Activated T-helper 2 cell treated with anti-CD3 and anti-CD28 coated beads, Interferon-gamma antibody, Interleukin-2, Interleukin-4, amounts not matched to agents 10 μg/mL and 5 μg/mL and 100 μg/mL, durations not matched to agents 14 hours and 24 hours and 36 hours (primary cell): Measurements from ENCODE around the gene RIT2. TPM values are rescaled to one million over a fixed set of nuclear protein-coding genes. Genes with fewer than 3 reads are reported as not detected.

Experiments used
- DNase-seq: peaks from one replicate; pipeline ENCODE4 v3.0.0; 2021; ENCODE audit warnings: low spot score
- H3K27ac Mint-ChIP-seq: one replicate; pipeline ENCODE4 v1.8.0; 2021; ENCODE audit warnings: mixed read lengths
- H3K27me3 Mint-ChIP-seq: one replicate; pipeline ENCODE4 v1.8.0; 2021; ENCODE audit warnings: low read depth, mixed read lengths
- H3K36me3 Mint-ChIP-seq: one replicate; pipeline ENCODE4 v1.8.0; 2021; ENCODE audit warnings: low read depth, mixed read lengths
- H3K4me1 Mint-ChIP-seq: one replicate; pipeline ENCODE4 v1.8.0; 2021; ENCODE audit warnings: low read depth, mixed read lengths
- H3K4me3 Mint-ChIP-seq: one replicate; pipeline ENCODE4 v1.8.0; 2021; ENCODE audit warnings: low read depth, mild to moderate bottlenecking, moderate library complexity, mixed read lengths
- H3K9me3 Mint-ChIP-seq: one replicate; pipeline ENCODE4 v1.8.0; 2021; ENCODE audit warnings: mixed read lengths
- intact Hi-C: fragments of 100-400 bp; cut with micrococcal nuclease; formaldehyde crosslinking; loops from one replicate; pipeline ENCODE4 v1.15.1; 2023
- total RNA-seq: library from RNA; stranded (reverse); gene quantifications from 2 replicates; pipeline ENCODE4 v1.2.3, GENCODE V29; 2022

The RIT2 gene
- total RNA-seq, 1 donor from 2014 or later, result not detected

DNA sequence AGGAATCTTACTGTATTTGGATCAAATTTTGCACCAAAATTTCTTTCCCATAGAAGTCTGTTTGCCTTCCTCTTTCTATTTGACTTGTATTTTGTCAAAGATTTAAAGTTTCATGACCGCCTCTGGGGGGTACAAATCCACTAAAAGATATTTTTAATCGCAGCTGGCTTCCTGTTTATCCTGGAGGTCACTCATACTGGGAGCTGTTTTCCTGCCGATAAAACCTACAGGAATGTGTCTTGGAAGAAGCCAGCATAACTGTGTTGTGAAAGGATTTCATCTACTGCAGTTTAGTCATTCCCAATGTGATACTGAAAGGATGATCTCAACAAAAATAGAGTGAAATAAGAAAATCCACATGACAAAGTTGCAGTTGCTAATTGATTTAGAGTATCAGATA, 184.0 kb downstream of the RIT2 start:
- Mint-ChIP-seq H3K27me3 (no peaks in the 10 kb centered on the region), H3K4me3 (no peak overlapping the region), H3K9me3 (peaks cover 3% of the 10 kb centered on the region), H3K36me3 (no peaks in the 10 kb centered on the region), H3K27ac (no peak overlapping the region), H3K4me1 (no peaks in the 10 kb centered on the region)
- DNase-seq, result no peak
- intact Hi-C loops, result no loop called here

DNA sequence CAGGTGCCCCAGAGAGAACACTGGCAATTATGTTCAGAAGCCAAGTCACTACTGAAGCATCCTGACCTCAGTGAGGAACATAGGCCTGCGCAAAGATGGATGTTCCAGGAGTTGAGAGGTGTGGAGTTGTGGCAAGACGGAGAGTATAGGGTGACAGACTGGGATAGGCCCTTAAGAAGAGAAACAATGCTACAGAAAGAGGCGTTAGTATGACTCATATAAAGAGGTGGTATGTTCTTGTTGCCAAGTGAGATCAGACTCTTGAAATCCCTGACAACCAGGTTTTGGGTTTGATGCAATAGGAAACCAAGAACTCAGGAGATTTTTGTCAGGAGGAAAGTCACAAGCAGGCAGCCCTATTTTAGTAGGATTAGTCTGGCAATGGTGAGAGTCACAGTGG, 185.6 kb downstream of the RIT2 start:
- Mint-ChIP-seq H3K27ac (no peak overlapping the region), H3K27me3 (no peaks in the 10 kb centered on the region), H3K4me1 (no peaks in the 10 kb centered on the region), H3K4me3 (no peak overlapping the region), H3K9me3 (peaks cover 3% of the 10 kb centered on the region), H3K36me3 (no peaks in the 10 kb centered on the region)
- intact Hi-C loops, result no loop called here
- DNase-seq, result no peak

DNA sequence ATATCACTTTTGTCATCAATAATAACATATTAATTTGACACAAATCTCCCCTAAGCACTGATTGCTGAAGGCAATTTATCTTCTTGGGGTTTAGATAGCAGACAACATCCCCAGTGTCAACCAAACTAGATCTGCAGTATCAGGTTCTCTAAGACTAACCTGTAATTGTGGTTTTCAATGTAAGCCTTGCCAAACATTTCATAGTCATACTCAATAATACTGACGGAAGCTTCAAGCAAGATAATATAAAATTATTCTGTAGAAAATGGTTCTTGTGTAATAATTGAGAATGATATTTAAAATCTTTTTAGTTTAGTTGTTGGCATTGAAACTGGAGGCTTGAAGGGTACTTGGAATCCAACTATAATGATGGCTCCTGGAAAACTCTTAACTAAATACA, 186.3 kb downstream of the RIT2 start:
- Mint-ChIP-seq H3K9me3 (no peaks in the 10 kb centered on the region), H3K27me3 (no peaks in the 10 kb centered on the region), H3K36me3 (no peaks in the 10 kb centered on the region), H3K4me1 (no peaks in the 10 kb centered on the region), H3K27ac (no peak overlapping the region), H3K4me3 (no peak overlapping the region)
- intact Hi-C loops, result no loop called here
- no peak for DNase-seq

DNA sequence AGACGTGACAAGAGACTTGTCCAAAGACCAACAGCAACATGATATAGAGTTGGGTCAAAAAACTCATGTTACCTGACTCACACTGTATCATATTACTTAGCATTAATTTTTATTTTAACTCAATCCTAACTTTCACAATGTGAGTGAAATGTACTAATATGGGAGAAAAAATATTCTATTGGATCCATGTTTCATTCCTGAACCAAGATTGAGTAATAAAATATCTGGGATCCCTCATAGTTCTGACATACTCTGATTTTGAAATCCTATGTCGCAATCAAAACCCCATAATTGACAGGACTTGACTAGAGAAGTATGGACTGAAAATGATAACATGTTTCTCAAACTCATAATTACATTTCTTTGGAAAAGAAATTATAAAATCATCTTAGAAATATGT, 190.4 kb downstream of the RIT2 start:
- no peak overlapping the region for H3K4me3 Mint-ChIP-seq
- H3K27me3 Mint-ChIP-seq, result no peaks in the 10 kb centered on the region
- DNase-seq, result no peak
- no peaks in the 10 kb centered on the region for H3K36me3 Mint-ChIP-seq
- intact Hi-C loops, result no loop called here
- H3K27ac Mint-ChIP-seq, result no peak overlapping the region
- no peaks in the 10 kb centered on the region for H3K4me1 Mint-ChIP-seq
- peaks cover 6% of the 10 kb centered on the region for H3K9me3 Mint-ChIP-seq

DNA sequence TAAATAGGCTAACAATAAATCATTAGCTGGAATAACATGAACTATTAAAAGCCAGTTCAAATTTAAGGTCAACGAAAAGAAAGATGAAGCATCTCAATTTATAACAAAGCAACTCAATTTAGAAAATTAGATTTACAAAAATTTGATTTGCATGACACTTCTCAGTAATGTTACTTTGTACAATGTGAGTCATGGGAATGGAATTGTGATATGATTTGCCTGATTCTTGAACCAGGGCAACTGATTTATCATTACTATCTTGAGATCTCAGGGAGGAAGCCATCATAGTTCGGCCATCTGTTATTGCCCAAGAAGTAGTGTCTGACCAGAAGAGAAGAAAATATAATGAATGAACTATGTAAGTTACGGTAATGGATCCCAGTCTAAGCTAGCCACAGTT, 193.1 kb downstream of the RIT2 start:
- Mint-ChIP-seq H3K27ac (no peak overlapping the region), H3K9me3 (peaks cover 10% of the 10 kb centered on the region), H3K4me3 (no peak overlapping the region), H3K27me3 (no peaks in the 10 kb centered on the region), H3K36me3 (no peaks in the 10 kb centered on the region), H3K4me1 (no peaks in the 10 kb centered on the region)
- DNase-seq, result no peak
- intact Hi-C loops, result no loop called here

DNA sequence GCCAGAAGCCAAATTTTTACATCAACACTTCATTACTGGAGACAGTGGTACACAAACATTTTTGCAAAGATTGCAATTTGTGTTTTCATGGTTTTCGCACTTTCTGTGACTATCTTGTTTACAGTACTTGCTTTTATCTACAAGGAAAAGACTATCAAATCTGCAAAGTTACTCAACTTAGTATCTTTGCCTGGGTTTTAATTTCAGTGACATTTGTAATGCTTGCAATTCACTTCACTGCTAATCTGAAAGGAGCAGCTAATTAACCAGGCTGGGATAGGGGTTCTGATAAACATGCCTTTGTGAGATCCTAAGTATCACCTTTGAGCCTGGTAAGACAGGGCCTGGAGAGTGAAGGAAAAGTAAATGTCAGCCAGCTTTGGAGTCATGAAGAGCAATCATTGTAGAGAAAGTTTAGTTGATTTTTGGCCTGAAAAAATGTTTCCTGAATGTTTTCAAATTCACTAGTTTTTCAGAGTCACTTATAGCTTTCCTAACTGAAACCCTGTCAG, 194.2 kb downstream of the RIT2 start:
- Mint-ChIP-seq H3K4me1 (no peaks in the 10 kb centered on the region), H3K27me3 (no peaks in the 10 kb centered on the region), H3K9me3 (peaks cover 13% of the 10 kb centered on the region), H3K36me3 (no peaks in the 10 kb centered on the region), H3K4me3 (no peak overlapping the region), H3K27ac (no peak overlapping the region)
- no peak for DNase-seq
- intact Hi-C loops, result no loop called here

DNA sequence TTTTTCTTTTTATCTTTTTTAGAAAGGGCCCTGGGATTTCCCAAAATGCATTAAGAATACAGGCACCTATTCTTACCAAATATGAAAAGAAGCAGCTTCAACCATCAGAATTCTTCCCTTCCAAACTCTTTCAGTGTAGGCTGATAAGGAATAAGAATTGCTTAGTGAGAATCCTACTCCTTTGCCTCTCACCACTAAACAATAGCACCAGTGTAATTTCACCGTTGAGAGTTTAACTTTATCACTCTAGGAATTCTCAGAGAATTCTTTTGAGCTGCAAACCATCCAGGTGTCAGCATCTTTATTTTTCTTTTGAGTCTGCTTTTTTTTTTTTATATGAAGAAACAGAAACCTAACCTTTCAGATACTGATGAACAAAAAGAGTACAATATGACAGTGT, 194.9 kb downstream of the RIT2 start:
- Mint-ChIP-seq H3K4me1 (no peaks in the 10 kb centered on the region), H3K27me3 (no peaks in the 10 kb centered on the region), H3K36me3 (no peaks in the 10 kb centered on the region), H3K27ac (no peak overlapping the region), H3K4me3 (no peak overlapping the region), H3K9me3 (peaks cover 13% of the 10 kb centered on the region)
- intact Hi-C loops, result no loop called here
- DNase-seq, result no peak

DNA sequence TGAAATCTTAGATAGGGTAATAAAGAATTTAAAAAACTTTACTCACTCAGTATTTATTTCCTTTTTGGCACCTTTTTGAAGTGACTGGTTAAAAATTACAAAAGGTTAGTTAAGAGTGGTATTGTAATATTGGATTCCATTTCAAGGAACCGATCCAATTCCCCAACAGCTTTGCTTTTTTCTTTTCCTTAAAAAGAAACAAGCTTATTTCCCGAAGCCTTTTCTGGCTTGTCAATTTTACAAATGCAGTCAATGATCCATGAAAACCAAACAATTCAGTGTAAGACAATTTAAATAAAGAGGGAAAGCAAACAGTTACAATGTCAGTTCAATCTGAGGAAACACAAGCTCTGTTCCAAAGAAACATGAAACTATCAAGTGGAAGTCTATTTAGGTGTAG, 200.2 kb downstream of the RIT2 start:
- no peak for DNase-seq
- no peak overlapping the region for H3K27ac Mint-ChIP-seq
- peaks cover 11% of the 10 kb centered on the region for H3K9me3 Mint-ChIP-seq
- H3K4me3 Mint-ChIP-seq, result no peak overlapping the region
- no peaks in the 10 kb centered on the region for H3K27me3 Mint-ChIP-seq
- no peaks in the 10 kb centered on the region for H3K4me1 Mint-ChIP-seq
- no peaks in the 10 kb centered on the region for H3K36me3 Mint-ChIP-seq
- intact Hi-C loops, result no loop called here

DNA sequence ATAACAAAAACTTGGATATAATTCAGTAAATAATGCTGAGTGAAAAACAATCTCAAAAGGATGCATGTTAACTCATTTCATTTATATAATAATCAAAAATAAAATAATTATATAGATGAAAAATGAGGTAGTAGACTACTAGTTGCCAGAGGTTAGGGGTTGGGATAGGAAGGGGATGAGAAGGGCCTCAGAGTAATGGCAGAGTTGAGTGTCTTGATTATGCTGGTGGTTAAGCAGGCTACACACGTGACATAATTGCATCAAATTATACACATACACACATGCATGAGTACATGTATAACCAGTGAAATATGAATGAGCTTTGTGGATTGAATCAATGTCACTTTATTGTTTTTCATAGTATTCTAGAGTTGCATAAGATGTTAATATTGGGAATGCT, 201.0 kb downstream of the RIT2 start:
- H3K27ac Mint-ChIP-seq, result no peak overlapping the region
- H3K9me3 Mint-ChIP-seq, result peaks cover 12% of the 10 kb centered on the region
- H3K4me3 Mint-ChIP-seq, result no peak overlapping the region
- intact Hi-C loops, result no loop called here
- H3K4me1 Mint-ChIP-seq, result no peaks in the 10 kb centered on the region
- no peak for DNase-seq
- H3K27me3 Mint-ChIP-seq, result no peaks in the 10 kb centered on the region
- no peaks in the 10 kb centered on the region for H3K36me3 Mint-ChIP-seq

DNA sequence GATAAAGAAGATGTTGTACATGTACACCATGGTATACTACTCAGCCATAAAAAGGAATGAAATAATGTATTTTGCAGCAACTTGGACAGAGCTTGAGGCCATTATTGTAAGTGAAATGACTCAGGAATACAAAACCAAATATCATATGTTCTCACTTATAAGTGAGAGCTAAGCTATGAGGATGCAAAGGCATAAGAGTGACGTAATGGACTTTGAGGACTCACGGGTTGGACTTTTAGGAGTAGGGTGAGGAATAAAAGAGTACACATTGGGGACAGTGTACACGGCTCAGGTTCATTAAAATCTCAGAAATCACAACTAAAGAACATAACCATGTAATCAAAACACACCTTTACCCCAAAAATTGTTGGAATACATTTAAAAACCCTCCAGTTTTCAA, 206.4 kb downstream of the RIT2 start:
- intact Hi-C loops, result no loop called here
- Mint-ChIP-seq H3K27ac (no peak overlapping the region), H3K36me3 (no peaks in the 10 kb centered on the region), H3K9me3 (peaks cover 18% of the 10 kb centered on the region), H3K27me3 (no peaks in the 10 kb centered on the region), H3K4me3 (no peak overlapping the region), H3K4me1 (no peaks in the 10 kb centered on the region)
- no peak for DNase-seq

DNA sequence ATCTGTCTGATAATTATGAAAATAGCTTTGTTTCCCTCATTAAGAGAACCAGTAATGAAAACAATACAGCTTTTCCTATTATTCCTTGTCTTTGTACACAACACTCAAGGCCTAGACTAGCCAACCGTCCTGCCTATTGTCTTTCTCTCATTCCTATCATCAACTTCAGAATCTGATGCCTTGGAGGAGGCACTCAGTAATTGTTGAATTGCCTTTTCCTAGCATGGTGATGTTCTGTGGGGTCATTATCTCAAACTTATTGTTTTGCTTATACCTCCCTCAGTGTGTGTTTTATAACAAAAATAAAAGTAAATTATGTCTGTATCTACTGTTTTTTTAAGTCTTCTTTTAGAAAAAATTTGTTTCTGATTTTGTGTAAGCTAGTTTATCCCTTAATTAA, 208.7 kb downstream of the RIT2 start:
- no peak overlapping the region for H3K27ac Mint-ChIP-seq
- intact Hi-C loops, result no loop called here

DNA sequence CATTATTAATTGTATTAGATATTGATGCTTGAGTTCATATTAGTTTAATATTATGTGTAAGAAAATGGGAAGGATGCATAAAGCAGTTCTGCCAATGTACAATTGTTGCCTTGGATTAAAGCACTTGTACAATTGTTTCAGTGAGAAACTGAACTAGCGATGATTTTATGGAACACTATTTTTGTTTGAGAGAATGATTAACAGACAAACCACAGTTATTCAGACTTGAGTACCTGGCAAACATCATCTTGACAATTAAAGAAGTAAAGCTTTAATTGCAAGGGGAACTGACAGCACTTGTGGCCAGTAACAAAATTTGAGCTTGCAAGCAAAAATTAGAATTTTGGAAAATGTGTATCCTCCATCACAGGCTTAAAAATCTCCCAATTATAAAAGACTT, 214.3 kb downstream of the RIT2 start:
- H3K9me3 Mint-ChIP-seq, result peaks cover 18% of the 10 kb centered on the region
- no peak for DNase-seq
- intact Hi-C loops, result no loop called here
- no peak overlapping the region for H3K4me3 Mint-ChIP-seq
- no peaks in the 10 kb centered on the region for H3K27me3 Mint-ChIP-seq
- no peak overlapping the region for H3K27ac Mint-ChIP-seq
- H3K4me1 Mint-ChIP-seq, result no peaks in the 10 kb centered on the region
- no peaks in the 10 kb centered on the region for H3K36me3 Mint-ChIP-seq

More for the DNA sequence above, 208.7 kb downstream of the RIT2 start:
- DNase-seq, result no peak
- H3K27me3 Mint-ChIP-seq, result no peaks in the 10 kb centered on the region
- no peak overlapping the region for H3K4me3 Mint-ChIP-seq
- no peaks in the 10 kb centered on the region for H3K36me3 Mint-ChIP-seq
- H3K4me1 Mint-ChIP-seq, result no peaks in the 10 kb centered on the region
- H3K9me3 Mint-ChIP-seq, result peaks cover 18% of the 10 kb centered on the region

DNA sequence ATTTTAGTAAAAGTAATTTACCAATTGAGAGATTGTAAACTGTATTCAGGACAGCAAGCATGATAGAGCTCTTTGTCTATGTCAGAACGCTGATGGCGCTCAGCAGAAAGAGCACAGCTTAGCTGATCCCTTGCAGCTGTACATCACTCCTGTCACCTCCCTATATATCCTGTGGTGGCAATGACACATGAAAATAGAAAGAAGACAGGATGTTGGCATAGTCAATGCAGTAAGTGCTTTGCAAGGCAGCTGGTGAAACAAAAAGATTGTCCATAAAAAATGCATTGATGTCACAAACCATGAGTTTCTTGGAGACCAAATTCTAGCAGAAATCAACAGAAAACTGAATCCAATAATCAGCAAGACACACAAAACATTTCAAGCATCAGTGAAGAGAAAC, 221.5 kb downstream of the RIT2 start:
- Mint-ChIP-seq H3K4me3 (no peak overlapping the region), H3K27ac (no peak overlapping the region), H3K27me3 (no peaks in the 10 kb centered on the region), H3K9me3 (peaks cover 32% of the 10 kb centered on the region), H3K36me3 (no peaks in the 10 kb centered on the region), H3K4me1 (no peaks in the 10 kb centered on the region)
- no peak for DNase-seq
- intact Hi-C loops, result no loop called here

DNA sequence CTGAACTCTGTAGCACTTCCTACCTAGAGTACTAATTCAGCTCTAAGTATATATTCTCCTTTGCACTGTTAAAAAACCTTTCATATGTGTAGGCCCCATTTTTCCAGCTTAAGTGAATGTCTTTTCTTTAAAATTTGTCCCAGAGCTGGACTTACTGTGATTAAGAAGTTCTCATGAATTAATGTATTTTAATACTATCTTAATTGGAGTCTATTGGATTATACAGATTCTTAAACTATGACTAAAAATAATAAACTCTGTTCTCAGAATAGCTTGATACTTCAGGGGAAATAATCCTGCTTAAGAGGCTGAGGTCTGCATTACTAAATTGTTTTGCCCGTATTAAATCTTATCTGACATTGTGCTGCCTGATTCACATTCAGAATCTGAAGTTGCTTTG, 223.3 kb downstream of the RIT2 start:
- H3K4me1 Mint-ChIP-seq, result no peaks in the 10 kb centered on the region
- H3K27ac Mint-ChIP-seq, result no peak overlapping the region
- no peak for DNase-seq
- peaks cover 26% of the 10 kb centered on the region for H3K9me3 Mint-ChIP-seq
- H3K4me3 Mint-ChIP-seq, result no peak overlapping the region
- H3K36me3 Mint-ChIP-seq, result no peaks in the 10 kb centered on the region
- intact Hi-C loops, result no loop called here
- H3K27me3 Mint-ChIP-seq, result no peaks in the 10 kb centered on the region
